Central memory CD4-positive, alpha-beta T cell (primary cell): ENCODE results near the gene ZNF354B.
A peak's percentile ranks its signal among the peaks of the same experiment; 100 is the strongest.
"Not testable (repeated sequence)": the region's sequence is repeated elsewhere in the genome, so short reads cannot be mapped to it uniquely, and the experiment has no call there.

Source experiments
- DNase-seq: peaks from one replicate; pipeline ENCODE4 v3.0.0; 2022
- total RNA-seq, 3 experiments: gene quantifications; one replicate each; lab custom pipeline; 2026; lab: John Stamatoyannopoulos, UW

Gene ZNF354B
- 16.5 to 40.6 (median 20.6) reads per million in 3 experiments for total RNA-seq

DNA sequence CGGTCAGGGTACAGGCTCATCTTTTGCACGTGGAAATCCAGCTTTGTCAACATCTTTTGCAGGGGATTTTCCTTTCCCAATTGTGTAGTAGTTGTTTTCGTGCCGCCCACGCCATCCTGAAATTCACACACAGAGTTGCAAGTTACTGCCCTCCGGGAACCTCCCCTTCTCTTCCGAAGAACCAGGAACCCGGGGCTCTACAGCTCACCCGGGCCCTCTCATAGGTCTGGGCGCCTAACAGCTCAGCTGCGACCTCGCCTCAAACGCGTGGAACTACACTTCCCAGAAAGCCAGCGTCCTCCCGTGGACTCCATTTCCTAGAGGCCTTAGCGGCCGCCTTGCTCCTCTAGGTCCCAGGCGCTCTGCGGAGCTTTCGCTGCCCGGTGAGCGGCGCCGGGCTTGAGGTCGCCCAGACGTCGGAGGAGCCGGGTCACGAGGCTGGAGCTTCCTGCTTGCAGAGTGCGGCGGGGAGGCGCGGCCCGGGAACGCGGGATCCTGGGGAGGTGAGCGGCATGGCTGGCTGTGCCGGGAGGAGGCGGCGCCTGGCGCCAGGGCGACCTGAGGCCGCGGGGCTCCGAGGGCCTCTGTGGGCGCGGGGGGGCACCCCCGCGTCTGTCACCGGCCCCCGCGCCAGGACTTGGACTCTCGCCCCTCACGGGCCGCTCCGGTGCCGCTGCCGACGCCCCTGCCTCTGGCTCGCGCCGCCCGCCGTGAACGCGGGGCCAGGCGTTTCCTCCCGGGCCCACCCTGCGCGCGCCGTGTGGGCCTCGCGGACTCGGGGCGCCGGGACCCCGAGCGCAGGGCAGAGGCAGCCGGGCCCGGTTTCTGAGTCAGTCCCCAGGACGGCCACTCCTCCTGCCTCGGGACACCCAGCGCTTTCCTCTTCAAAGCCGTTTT lies at the start of gene ZNF354B:
Gene ZNF354B (plus strand): TSS at position 329 of the 897 bp plus-strand sequence. CDS start 1,095 bp downstream, outside the sequence.
- DNase-seq: peak; percentile 83

DNA sequence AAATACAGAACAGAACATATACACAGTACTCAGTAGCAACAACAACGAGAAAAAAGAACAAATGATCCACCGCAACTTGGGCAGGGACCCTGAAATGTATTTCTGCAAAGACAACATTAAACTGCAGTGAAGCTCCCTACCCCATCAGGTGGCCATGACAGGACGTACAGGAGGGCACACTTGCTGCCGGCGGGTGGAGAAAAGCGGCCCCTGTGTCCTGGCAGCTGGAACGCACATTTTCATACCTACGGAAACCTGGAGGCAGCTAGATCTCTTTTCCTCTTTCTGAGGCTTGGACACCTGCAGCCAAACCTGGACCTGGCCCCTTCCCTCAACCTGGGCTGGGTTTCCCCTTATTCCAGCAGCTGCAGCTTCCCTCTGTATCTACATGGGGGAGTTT lies 42.2 kb upstream of the ZNF354B start:
- no peak for DNase-seq

DNA sequence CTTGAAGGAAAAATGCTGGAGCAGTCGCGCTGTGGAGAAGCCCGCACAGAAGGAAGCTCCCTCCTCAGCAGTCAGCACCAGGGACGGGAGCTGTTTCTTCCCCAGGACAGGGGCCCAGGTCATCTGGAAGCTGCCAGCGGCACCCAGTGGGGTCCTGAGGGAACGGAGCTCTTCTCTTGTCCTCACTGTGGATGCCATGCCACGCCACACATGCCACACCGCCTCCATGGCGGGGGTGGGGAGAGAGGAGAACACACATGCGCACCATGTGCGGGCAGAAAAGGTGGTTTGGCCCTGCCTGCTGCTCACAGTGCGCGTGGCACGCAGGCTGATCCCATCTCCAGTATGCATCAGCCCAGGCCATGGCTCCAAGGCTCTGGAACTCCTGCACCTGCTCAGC lies 41.7 kb upstream of the ZNF354B start:
- no peak for DNase-seq

DNA sequence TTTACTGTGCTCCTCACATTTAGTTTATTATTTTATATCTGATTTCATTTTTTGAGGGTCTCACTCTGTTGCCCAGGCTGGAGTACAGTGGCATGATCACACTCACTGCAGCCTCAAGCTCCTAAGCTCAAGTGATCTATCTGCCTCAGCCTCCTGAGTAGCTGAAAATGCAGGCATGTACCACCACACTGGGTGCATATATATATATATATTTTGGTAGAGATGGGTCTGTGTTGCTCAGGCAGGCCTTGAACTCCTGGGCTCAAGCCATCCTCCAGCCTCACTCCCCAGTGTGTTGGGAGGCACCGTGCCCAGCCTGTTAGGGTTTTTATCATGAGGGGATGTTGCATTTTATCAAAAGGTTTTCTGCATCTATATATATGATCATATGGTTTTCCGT lies 39.8 kb upstream of the ZNF354B start:
- DNase-seq: no peak

DNA sequence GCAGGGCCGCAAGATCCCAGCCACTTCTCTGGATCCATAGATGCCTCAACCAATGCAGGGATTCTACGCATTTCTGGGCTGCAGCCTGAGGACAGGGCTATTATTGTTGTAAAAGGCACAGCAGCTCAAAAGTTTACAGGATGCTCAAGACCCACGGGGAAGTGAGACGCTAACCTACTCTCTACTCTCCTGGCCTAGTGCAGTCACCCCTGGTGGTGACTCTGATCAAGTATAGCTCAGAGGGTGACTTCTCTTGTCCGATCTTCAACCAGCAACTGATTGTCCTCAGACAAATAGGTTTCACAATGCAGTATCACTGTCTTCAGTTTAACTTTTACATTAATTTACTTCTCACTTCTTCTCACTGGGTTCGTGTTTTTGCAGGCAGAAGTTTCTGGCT lies 34.3 kb upstream of the ZNF354B start:
- no peak for DNase-seq

DNA sequence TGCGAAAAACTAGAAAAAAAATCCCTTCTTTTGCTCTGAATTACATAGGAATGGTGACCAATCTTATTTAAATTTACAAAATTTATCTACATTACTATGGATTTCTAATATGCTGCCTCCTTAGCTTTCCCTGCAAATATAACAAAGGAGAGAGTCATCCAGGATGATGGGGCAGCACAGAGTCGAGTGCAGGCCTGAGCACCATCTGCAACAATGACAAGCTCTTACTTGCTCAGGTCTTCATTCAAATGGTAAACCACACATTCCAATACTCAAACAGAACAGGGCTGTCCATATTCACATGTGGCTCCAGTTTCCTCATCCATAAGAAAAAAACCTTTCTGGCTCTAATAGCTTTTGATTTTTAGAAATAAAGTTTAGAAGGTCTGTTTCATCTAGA lies 33.5 kb upstream of the ZNF354B start:
- no peak for DNase-seq

DNA sequence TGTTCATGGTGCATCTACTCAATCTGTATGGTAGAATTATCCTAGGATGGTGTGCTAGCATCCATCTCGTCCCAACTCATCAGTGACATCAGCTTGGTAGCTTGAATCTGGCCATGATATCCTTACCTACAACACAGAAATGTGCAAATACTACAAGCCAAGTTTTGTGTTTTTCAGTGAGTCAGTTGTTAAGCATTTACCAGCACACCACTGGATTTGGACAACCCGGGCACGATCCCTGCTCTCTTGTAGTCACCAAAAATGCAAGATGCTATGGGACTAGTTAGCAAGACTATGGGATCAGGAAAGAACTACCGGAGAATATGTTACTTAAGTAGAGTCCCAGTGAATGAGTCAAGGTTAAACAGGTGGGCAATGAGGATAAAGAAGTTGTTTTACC lies 32.1 kb upstream of the ZNF354B start:
- DNase-seq: no peak

DNA sequence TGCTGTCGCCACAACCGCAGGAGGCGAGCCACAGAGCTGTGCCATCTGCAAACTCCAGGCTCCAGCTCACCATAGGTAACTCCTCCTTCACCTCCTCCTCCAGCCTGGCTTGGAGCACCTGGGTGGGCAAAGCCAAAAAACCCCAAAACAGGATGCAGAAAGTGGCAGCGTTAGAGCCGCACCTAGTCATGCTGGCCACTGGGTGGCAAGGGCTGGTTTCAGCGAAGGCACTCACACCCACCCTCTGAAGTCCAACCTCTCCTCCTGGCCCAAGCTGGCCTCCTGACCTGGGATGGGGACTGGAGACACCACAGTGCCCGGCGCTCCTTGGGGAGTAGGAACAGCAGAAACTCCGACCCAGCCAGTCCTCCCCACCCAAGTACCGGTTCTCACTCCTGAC lies 28.7 kb upstream of the ZNF354B start:
- no peak for DNase-seq

DNA sequence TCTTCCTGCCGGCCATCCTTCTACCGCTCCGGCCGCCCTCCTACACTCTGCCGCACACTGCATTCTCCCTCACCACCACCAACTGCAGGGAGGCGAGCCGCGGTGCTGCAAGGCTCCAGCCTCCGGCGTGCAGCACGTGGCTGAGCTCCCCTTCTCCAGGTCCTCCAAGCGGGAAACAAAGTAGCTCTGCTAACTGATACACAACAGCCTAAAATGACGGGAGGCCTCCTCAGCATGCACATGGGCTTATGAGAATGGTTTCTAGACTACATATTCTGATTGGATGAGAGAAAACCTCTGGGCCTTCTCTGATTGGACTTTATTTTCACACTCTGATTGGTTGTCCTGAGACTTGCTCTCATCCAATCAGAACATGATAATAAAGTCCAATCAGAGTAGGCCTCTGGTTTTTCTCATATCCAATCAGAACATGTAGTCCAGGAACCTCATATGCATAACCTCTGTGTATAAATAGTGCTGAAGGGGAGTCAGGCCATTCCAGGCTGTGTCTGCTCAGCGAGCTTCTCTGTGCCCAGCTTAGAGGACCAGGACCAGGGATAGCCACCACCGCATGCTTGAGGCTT lies 27.0 kb upstream of the ZNF354B start:
- DNase-seq: no peak

DNA sequence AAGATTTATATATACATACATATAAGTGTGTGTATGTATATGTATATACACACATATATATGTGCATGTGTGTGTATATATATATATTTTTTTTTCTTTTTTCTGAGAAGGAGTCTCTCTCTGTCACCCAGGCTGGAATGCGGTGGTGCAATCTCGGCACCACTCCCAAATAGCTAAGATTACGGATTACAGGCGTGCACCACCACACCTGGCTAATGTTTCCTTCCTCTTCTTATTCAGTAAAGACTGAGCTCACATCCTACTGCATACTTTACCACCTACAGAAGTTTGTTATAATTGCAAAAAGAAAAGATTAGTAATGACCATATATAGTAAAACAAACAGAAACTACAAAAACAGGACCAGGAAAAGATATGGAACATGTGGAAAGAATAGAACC lies 23.1 kb upstream of the ZNF354B start:
- DNase-seq: no peak

DNA sequence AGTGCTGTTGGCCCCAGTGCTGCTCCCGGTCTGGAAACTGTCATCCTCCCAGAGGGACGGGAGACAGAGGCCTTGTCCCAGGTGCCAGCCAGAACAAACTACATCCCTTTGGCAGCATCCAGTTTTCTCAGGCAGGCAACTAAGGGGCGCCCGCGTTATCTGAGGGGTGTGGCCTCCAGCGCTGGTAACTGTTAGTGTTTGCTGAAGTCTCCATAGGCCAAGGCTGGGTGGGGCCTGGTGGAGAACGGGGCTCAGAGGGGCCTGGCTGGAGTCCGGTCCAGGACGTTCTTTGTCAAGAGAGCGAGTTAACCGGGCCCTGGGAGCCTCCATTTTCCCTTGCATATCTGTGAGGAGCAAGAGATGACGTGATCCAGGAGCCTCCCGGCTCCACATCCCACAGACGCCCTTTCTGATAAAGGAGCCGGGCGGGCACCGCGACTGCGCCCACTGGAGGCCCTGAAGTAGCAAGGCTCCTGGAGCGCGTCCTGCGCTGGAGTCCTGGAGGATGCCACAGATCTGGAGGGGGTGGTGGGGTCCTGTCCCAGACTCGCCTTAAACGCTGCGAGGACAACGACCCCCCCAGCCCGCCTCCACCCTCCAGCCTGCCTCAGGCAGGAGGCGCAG lies 20.9 kb upstream of the ZNF354B start:
- not testable (repeated sequence) for DNase-seq

DNA sequence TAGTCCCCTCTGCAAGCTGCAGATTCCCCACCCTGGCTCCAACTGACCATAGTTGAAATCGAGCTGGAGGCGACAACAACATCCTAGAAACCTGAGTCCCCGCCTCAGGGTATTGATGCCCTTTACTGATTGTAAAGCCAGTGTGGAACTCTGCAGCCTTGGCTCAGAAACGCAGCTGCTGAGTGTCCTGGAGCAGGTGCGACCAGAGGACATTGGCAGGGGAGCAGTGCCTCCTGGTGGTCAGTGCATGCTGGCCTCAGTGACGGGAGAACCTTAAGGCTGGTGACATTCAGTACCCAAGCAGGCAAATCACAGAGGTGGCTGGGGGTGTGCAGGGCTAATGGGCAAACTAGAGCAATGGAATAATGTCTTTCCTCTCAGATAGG lies 20.4 kb upstream of the ZNF354B start:
- DNase-seq: peak; percentile 10

DNA sequence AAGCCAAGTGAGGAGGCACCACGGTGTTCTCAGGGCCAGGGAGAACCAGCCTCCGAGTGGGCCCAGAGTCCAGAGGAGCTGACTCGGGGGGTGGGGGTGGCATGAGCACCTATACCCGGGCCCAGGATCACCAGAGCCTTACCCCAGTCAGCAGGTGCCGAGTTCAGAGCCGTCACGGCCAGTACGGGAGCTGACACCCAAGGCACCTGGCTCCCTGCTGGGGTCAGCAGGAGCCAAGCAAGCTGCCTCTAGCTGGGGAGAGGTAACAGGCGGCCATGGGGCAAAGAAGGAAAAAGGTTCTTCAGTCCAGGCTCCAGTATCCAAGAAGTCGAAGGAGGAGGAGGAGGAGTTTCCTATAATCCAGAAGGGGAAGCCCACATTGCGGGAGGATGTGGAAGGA lies 19.4 kb upstream of the ZNF354B start:
- not testable (repeated sequence) for DNase-seq

DNA sequence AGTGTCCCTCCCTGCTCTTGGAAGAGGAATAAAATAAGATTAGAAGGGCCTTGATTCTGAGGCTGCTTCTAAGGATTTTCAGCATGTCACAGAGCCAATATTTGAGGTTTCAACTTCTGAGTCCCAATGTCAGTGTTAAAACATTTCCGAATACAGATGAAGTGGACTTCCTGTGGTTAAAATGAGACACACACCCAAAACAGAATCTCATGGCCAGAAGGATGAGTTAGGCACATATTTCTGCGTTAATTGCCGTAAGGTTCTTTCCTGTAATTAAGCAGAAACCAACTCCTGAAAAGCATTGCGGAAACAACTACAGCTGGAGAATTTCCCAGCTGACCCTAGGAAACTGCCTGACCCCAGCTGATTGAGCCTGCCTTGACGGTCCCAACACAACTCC lies 10.4 kb upstream of the ZNF354B start:
- DNase-seq: no peak

DNA sequence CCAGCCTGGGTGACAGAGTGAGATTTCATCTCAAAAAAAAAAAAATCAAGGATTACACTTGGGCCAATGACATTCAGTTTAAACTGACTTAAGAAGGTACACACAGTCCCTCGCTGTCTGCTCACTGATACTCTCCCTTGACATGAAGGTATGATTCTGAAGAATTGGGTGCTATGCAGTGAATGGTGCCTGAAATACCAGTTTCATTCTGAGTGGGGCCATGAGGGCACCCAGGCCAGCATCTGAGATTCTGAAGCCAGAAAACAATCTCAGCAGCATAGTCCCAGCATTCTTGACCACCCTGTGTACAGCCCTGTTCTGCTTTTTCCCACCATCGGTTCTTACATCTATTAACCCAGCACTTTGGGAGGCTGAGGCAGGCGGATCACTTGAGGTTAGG lies 7.8 kb upstream of the ZNF354B start:
- DNase-seq: no peak

DNA sequence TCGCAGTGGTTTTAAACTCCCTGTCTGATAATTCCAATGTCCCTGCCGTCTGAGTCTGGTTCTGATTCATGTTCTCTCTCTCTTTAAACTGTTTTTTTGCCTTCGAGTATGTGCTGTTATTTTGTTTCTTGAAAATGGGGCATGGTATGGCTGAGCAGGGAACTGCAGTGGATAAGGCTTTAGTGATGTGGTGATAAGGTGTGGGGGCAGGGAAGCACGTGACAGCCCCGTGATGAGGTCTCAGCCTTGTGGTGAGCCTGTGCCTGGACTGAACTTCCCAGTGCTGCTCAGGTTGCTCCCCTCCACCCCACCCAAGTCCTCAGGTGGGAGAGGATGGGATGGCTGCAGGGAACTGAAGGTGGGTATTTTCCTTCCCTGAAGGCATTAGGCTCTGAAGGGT lies 5.5 kb upstream of the ZNF354B start:
- DNase-seq: no peak

DNA sequence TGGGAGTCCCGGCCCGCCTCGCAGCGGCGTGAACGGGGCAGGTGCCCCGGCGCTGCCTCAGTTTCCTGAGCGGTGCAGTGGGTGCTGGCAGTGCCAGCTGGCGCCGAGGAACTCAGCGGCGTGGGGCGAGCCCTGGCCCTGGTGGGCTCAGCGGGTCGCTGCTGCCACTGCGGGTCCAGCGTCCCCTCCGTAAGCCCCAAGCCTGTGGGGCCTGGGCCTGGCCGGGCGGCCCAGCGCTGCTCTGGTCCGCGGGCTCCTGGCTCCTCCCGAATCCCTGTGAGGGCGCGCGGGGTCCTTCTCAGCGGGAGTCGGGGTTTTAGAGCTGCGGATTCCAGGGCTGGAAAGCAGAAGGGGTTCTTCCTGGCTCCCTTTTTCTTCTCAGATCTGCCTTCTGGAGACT lies 862 bp downstream of the ZNF354B start:
- DNase-seq: not testable (repeated sequence)

DNA sequence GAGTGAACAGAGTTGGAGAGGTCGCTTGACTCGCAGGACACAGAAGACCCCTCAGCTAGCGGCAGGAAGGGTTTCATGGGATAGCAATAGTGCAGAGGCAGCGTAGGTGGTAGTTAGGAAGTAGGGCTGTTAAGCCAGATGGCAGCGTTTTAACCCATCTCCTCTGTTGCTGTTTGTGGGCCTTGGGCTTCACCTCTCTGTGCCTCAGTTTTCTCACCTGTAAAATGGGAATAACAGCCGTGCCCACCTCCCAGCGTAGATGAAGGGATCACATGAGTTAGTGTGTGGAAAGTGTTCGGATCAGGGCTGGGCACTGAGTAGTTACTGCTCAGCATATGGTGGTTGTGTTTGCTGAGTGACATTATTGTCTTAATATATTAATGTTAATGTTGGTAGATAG lies 1.9 kb downstream of the ZNF354B start:
- no peak for DNase-seq

DNA sequence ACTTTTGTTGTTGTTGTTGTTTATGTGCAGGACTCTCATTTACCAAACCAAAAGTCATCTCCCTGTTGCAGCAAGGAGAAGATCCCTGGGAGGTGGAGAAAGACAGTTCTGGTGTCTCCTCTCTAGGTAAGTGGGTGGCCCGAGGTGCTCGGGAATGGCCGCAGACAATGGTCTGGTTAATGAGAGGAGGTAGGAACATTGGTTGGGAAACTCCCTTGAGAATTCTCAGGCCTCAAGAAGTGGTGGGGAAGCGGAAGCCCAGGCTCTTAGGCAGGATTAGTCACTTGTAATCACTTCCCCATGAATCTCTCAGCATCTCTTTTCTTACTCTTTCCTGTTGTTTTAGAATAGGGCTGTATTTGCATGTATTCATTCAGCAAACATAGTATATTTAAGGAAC lies 7.2 kb downstream of the ZNF354B start:
- DNase-seq: no peak

DNA sequence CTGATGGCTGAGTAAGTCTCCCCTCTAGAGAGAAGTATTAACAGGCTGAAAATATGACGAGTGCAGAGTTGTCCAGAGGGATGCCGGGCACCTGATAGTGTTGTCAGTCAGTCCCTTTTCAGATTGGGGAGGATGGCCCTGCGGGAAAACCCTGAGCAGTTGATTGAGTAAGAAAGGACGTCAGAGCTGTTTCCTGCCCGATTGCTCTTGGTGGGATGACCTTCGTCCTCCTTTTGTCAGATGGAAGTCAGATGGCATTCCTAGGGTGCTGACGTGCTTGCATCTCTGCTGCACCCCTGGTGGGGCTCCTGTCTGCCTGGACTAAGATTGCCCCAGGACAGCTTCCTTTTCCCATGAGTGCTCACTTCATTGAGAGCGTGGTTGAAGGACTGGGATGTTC lies 9.8 kb downstream of the ZNF354B start:
- DNase-seq: no peak

DNA sequence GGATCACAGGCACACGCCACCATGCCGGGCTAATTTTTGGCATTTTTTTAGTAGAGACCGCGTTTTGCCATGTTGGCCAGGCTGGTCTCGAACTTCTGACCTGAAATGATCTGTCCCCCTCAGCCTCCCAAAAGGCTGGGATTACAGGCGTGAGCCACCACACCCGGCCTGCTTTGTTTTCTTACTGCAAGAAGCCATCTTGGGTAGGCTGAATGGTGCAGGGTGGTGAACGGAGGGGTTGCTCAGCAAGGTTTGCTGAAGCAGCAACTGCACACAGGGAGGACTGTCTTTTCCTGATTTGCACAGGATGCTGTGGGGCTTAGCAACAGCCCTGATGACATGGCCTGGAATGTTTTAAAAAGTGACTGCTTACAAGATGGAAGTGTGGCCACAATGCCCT lies 10.7 kb downstream of the ZNF354B start:
- no peak for DNase-seq

DNA sequence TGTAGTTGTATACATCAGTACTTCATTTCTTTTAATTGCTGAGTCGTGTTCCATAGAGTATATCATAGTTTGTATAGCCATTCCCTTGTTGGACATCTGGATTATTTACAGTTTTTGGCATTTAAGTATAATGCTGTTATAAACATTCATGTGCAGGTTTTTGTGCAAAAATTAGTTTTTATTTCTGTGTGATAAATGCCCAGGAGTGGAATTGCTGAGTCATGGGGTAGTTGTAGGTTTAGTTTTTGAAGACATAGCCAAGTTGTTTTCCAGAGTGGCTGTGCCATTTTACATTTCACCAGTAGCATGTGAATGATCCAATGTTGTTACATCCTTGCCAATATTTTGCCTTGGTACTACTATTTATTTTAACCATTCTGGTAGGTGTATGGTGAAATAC lies 12.5 kb downstream of the ZNF354B start:
- no peak for DNase-seq

DNA sequence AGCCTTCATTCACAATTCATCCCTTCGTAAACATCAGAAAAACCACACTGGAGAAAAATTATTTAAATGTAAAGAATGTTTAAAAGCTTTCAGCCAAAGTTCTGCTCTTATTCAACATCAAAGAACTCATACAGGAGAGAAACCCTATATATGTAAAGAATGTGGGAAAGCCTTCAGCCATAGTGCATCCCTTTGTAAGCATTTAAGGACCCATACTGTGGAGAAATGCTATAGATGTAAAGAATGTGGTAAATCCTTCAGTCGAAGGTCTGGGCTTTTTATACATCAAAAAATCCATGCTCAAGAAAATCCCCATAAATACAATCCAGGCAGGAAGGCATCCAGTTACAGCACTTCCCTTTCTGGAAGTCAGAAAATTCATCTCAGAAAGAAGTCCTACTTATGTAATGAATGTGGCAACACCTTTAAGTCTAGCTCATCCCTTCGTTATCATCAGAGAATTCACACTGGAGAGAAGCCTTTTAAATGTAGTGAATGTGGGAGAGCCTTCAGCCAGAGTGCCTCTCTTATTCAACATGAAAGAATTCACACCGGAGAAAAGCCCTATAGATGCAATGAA lies 23.5 kb downstream of the ZNF354B start:
- DNase-seq: not testable (repeated sequence)
